GM10248 (cell line): ENCODE measurements around the gene TEPSIN.

Experiments
- CTCF ChIA-PET: fragments of 300-600 bp; sonication (Branson Sonifier 250); formaldehyde crosslinking; extraction: SDS; loops from one replicate; lab custom pipeline; 2021; ENCODE audit warnings: antibody characterized with exemption; lab: Yijun Ruan, JAX
- POLR2A ChIA-PET: fragments of 350-650 bp; sonication (Branson Sonifier 250); formaldehyde crosslinking; extraction: SDS; loops from one replicate; lab custom pipeline; 2020; ENCODE audit warnings: antibody characterized with exemption; lab: Yijun Ruan, JAX
- DNase-seq: peaks from one replicate; pipeline ENCODE4 v3.0.0; 2012; ENCODE audit errors: extremely low spot score
- TF ChIP-seq, protein P1 (sequence below): IDR thresholded peaks from 2 replicates; pipeline ENCODE4 v1.5.1; 2012; ENCODE audit warnings: mild to moderate bottlenecking, low read depth; ENCODE audit errors: extremely low read depth, missing control alignments, control extremely low read depth

The TEPSIN gene

DNA sequence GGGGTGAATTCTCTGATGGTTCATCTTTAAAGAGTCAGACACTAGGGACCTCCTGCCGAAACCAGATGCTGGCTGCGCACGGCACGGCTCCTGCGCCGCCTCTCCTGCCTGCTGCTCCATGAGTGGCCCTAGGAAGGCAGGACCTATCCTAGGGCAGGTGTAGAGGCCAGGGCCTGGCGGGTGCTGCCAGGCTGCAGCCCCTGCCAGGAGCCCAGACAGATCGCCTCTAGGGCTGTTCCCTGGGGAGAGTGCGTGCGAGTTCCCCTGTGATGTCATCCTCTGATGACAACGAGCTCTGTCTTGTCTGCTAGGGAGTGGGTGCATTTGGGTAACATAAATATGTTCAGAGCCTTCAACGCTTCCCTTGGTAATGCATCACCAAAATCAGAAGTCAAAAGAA lies 32.4 kb upstream of the TEPSIN start:
- TF ChIP-seq, protein P1, sequence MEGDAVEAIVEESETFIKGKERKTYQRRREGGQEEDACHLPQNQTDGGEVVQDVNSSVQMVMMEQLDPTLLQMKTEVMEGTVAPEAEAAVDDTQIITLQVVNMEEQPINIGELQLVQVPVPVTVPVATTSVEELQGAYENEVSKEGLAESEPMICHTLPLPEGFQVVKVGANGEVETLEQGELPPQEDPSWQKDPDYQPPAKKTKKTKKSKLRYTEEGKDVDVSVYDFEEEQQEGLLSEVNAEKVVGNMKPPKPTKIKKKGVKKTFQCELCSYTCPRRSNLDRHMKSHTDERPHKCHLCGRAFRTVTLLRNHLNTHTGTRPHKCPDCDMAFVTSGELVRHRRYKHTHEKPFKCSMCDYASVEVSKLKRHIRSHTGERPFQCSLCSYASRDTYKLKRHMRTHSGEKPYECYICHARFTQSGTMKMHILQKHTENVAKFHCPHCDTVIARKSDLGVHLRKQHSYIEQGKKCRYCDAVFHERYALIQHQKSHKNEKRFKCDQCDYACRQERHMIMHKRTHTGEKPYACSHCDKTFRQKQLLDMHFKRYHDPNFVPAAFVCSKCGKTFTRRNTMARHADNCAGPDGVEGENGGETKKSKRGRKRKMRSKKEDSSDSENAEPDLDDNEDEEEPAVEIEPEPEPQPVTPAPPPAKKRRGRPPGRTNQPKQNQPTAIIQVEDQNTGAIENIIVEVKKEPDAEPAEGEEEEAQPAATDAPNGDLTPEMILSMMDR, result no peak
- CTCF ChIA-PET, result interaction anchor here (1.4 to 2.1 kb wide), 2 partner anchors 9 to 41 kb away, joined by 3 to 5 read pairs; no protein-coding TSS in a partner anchor
- DNase-seq, result no peak
- POLR2A ChIA-PET, result no interaction called here

DNA sequence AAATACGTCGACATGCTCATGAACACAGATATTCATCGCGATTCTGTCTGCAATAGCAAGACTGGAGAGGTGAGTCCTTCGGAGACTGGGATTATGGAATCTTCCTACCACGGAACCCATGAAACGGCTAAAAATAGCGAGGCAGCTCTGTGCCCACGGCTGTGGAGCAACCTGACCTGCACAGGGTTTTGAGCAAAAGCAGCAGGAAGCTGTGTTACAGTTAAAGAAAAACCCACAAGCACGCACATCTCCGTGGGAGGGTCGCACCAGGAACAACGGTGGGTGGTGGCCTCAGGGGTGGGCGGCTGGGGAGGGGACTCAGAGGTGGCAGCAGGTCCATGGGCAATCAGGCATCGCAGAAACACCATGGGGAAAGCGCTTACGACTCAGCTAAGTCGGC lies 31.4 kb upstream of the TEPSIN start:
- POLR2A ChIA-PET, result no interaction called here
- CTCF ChIA-PET, result interaction anchor here (1.0 to 2.1 kb wide), 3 partner anchors 8 to 356 kb away, joined by 3 to 5 read pairs (median 3); no protein-coding TSS in a partner anchor
- no peak for DNase-seq
- TF ChIP-seq, protein P1, result no peak

DNA sequence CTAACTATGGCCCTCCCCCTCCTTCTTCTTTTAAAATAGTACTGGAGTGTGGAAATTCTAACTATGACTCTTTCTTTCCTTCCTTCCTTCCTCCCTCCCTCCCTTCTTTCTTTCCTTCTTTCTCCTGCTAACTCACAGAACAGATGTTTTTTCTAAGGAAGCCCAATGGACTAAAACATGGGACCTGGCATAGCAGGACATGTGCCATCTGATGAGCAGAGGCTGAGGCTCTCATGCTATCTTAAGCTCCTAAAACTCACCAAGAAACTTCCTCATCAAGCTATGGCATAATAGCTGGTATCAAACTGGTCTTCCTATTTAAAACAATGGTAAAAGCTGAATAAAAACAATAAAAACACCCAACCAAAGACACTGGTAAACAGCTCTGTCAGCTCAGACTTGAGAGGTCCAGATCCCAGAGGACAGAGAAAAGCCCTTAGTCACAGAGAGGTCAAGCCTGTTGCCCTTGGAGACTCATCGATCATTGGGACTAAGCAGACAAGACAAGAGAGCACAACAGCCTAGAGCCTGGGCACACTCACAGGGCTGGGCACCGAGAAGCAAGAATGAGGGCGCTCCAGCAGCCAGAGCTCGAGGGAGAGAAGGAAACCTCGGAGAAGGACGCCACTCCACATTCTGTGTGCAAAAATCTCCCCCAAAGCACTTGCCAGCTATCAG lies 28.7 kb upstream of the TEPSIN start:
- TF ChIP-seq, protein P1, result no peak
- POLR2A ChIA-PET, result no interaction called here
- no peak for DNase-seq
- CTCF ChIA-PET, result interaction anchor here (1.1 to 1.2 kb wide), 2 partner anchors 216 to 217 kb away, joined by 3 read pairs; no protein-coding TSS in a partner anchor

DNA sequence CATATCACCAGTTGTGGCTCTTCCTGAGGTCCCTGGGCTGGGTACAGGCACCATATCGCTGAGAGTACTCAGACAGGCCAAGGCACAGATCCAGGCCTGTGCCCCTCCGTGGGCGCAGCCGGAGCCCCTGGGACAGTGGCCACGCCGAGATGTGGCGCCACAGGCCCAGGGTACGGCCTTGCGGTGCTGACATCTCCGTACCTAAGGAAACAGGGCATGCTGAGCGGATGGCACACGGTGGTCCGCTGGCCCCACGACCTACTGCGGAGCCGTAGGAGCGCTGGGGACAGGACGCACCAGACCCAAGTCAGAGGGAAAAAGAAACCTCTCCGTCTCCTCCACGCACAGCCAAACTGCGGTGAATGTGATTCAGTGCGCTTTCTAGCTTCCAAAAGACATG lies 26.7 kb upstream of the TEPSIN start:
- CTCF ChIA-PET, result interaction anchor here (1.2 kb wide), 1 partner anchor 13 kb away, joined by 4 read pairs; no protein-coding TSS in a partner anchor
- TF ChIP-seq, protein P1, result no peak
- no peak for DNase-seq
- POLR2A ChIA-PET, result interaction anchor here (0.6 kb wide), 1 partner anchor 583 kb away, joined by 6 read pairs; no protein-coding TSS in a partner anchor

DNA sequence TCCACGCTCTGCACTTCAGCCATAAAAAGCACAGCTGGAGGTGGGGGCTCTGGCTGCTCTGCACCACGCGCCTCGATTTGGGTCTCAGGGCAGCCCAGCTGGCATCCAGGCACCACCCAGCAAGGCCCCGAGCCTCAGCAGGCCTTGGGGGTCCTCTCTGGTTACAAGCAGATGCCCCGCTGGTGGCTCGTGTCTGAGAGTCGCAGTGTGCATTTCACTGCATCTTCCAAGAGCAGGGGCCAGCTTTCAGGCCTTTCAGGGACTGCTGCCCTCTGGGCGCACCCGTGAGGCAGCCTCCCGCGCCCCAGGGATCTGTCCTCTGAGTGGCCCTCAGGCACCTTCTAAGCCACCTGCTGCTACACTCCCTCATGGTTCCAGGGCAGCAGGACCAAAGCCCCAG lies 25.8 kb upstream of the TEPSIN start:
- DNase-seq, result no peak
- POLR2A ChIA-PET, result no interaction called here
- CTCF ChIA-PET, result no interaction called here
- TF ChIP-seq, protein P1, result no peak

DNA sequence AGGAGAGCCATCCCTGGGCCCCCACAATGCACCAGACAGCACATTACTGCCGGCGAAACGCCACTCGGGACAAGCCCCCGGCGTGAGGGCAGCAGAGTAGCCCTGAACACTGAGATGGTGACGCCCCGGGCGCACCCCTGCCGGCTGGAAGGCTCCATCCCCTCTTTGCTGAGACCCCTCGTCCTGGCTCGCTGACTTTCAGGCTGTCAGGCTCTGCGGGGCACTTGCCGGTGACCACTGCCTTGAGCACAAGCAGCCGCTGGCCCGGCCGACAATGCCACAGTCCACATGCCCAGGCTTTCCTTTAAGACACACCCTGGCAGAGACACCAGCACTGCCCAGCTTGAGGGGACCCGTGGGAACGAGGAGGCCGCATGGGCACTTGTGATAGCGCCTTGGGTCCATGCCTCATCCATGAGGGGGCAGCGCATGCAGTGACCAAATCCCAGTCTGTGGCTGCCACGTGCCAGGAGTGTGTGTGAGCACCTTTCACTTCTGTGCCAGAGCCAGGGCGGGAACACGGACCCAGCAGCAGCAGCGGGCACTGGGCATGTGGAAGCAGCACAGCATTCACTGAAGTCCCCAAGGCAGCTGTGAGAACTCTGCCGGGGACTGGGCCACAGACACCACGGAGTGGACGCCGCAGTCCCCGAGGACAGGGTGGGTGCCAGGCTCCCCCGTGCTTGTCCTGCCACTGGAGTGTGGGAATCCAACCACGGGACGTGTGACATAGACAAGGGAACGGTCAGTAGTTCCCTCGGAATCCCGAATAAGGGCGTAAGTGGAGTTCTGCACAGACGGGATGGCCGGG lies 24.7 kb upstream of the TEPSIN start:
- ChIA-PET POLR2A (no interaction called here), CTCF (interaction anchor here (0.7 to 2.1 kb wide), 4 partner anchors 8 to 221 kb away, joined by 3 to 9 read pairs (median 4); no protein-coding TSS in a partner anchor)
- no peak for DNase-seq
- TF ChIP-seq, protein P1, result no peak
